HCEC 1CT (cell line): ENCODE measurements around the gene TSPO2.
A peak's percentile ranks its signal among the peaks of the same experiment; 100 is the strongest.

ENCODE experiments used
- DNase-seq: peaks from one replicate; pipeline ENCODE4 v3.0.0-alpha.2; 2017

TSPO2 gene

GRCh38 chr6:41027799-41028560 lies 14.3 kb upstream of the TSPO2 start:
- peak; percentile 55 for DNase-seq

- no peak for DNase-seq
Observed at GRCh38 chr6:41028561-41029412, 13.5 kb upstream of the TSPO2 start.

- no peak for DNase-seq
Observed at GRCh38 chr6:41032830-41033229, 9.4 kb upstream of the TSPO2 start.

GRCh38 chr6:41033776-41034175 lies 8.5 kb upstream of the TSPO2 start:
- no peak for DNase-seq

GRCh38 chr6:41036186-41036585 lies 6.1 kb upstream of the TSPO2 start:
- DNase-seq: no peak

- DNase-seq: no peak
Observed at GRCh38 chr6:41036601-41037000, 5.7 kb upstream of the TSPO2 start.

GRCh38 chr6:41037107-41037900 lies 5.0 kb upstream of the TSPO2 start:
- no peak for DNase-seq

- DNase-seq: no peak
Observed at GRCh38 chr6:41038205-41038604, 4.1 kb upstream of the TSPO2 start.

GRCh38 chr6:41039060-41039998 lies 2.9 kb upstream of the TSPO2 start, which contains the start of gene UNC5CL:
TSS of gene UNC5CL (minus strand) at chr6:41039221. CDS start at chr6:41035074, 4,147 bp downstream.
- no peak for DNase-seq

- no peak for DNase-seq
Observed at GRCh38 chr6:41040101-41040939, 1.9 kb upstream of the TSPO2 start.

- no peak for DNase-seq
Observed at GRCh38 chr6:41040940-41041536, 1.2 kb upstream of the TSPO2 start.

- no peak for DNase-seq
Observed at GRCh38 chr6:41043151-41043550, 884 bp downstream of the TSPO2 start.

- no peak for DNase-seq
Observed at GRCh38 chr6:41045664-41046063, 3.4 kb downstream of the TSPO2 start.

GRCh38 chr6:41046084-41046483 lies 3.8 kb downstream of the TSPO2 start:
- no peak for DNase-seq

GRCh38 chr6:41047306-41047705 lies 5.0 kb downstream of the TSPO2 start:
- no peak for DNase-seq

- DNase-seq: no peak
Observed at GRCh38 chr6:41047745-41048732, 5.8 kb downstream of the TSPO2 start.

- DNase-seq: no peak
Observed at GRCh38 chr6:41049521-41049920, 7.3 kb downstream of the TSPO2 start.

GRCh38 chr6:41049955-41050354 lies 7.7 kb downstream of the TSPO2 start:
- DNase-seq: no peak

- no peak for DNase-seq
Observed at GRCh38 chr6:41050536-41050935, 8.3 kb downstream of the TSPO2 start.
